Right ventricle myocardium inferior (tissue), 1 donor: ENCODE results near the gene UNC13C. TPM values are rescaled to one million over a fixed set of nuclear protein-coding genes. Genes with fewer than 3 reads are reported as not detected.

Source experiments
- ATAC-seq: fragments of 200-7000 bp; cut with Tn5 transposase; one replicate; pipeline ENCODE4 v1.9.1; 2020; ENCODE audit warnings: mild to moderate bottlenecking, moderate library complexity
- DNase-seq: peaks from one replicate; pipeline ENCODE4 v3.0.0; 2021; ENCODE audit errors: missing footprints
- intact Hi-C: fragments of 100-400 bp; cut with DNase I; formaldehyde crosslinking; loops from one replicate; pipeline ENCODE4 v1.11.0; 2022
- total RNA-seq: library from RNA; stranded (reverse); fragmentation: NEBNext Ultra II Directional; extraction: Animal tissue kit (Norgen Biotek cat#: 25700); gene quantifications from one replicate; pipeline ENCODE4 v1.2.1, GENCODE V29; 2021
- donor health status: DM: no; HTN: yes; CAD: no; lungs with severe emphysema.

The UNC13C gene
- total RNA-seq, 1 donor from 2014 or later: 0.08 TPM

GRCh38 chr15:54577476-54578250 is 599.4 kb downstream of the UNC13C start:
- ATAC-seq (no peak), DNase-seq (no peak)
- intact Hi-C loops: no loop called here

GRCh38 chr15:54579855-54580254 is 601.6 kb downstream of the UNC13C start:
- ATAC-seq: no peak
- intact Hi-C loops: no loop called here

DNA sequence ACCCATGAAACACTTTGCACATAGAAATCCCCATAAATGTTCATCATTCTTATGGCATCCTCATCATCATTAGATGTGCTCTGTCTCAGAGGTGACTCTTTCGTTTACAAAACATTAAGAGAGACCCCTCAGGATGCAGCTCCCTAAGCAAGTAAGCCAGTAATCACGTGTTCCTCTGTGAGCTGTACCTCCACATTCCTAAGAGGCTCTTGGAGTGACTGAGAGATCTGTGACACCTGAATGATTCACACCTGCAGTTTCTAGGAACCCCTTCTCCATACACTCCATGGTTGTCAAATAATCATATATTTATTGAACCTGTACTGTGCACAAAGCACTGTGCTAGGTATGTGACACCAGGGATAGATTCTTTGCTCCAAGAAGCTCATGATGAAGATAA is 602.4 kb downstream of the UNC13C start:
- intact Hi-C loops: no loop called here
- ATAC-seq (no peak), DNase-seq (no peak)

More at GRCh38 chr15:54579855-54580254, 601.6 kb downstream of the UNC13C start:
- no peak for DNase-seq

DNA sequence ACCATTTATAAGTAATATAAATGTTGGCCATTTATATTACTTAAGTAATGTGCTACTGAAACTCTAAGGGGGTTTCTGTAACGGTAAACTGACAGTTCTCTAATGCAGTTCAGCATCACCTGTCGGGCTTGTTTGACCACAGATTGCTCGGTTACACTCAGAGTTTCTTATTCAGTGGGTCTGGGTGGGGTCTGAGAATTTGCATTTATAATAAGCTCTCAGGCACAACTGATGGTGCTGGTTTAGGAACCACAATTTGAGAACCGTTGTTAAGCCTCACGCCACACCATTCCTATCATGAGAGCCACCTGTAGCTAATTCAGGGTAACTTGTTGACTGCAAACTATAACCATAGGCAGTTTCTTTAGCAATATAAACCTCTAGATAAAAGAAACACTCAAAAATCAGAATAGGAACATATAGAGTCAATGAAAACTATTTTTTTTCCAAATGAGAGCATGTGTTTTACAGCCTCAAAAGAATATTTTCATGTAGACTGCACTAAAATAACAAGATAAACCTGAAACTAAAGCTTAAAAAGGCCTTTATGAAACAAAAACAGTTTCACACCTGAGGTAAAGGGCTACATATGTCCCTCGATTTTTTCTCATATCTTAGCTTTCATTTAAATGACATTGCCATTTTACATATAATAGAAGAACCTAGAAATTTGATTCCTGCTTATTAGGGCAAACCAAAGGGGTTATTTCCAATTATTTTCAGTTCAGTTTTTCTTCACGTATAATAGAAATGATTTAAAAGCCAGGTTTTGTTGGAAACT is 604.8 kb downstream of the UNC13C start:
- intact Hi-C loops: no loop called here
- ATAC-seq: no peak

DNA sequence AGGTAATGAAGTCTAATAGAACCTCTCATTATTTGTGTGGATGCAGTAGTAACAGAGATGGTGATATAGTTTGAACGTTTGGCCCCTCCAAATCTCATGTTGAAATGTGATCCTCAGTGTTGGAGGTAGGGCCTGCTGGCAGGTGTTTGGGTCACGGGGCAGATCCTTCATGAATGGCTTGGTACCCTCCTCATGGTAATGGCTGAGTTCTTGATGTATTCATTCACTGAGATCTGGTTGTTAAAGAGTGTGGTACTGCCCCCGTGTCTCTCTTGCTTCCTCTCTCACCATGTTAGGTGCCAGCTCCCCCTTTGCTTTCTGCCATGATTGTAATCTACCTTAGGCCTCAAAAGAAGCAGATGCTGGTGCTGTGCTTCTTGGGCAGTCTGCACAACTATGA is 606.8 kb downstream of the UNC13C start:
- intact Hi-C loops: no loop called here
- DNase-seq (no peak), ATAC-seq (no peak)

More for the DNA sequence above, 604.8 kb downstream of the UNC13C start:
- no peak for DNase-seq

DNA sequence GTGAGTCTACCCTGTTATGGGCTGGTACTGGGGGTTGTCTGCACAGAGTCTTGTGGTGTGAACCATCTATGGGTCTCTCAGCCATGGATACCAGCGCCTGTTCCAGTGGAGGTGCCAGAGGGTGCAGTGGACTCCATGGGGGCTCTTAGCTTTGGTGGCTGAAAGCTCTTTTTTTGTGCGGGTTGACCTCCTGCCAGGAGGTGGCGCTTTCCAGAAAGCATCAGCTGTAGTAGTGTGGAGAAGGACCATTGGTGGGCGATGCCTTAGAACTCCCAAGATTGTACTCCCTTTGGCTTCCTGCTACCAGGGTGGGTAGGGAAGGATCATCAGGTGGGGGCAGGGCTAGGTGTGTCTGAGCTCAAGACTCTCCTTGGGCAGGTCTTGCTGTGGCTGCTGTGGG is 615.9 kb downstream of the UNC13C start:
- intact Hi-C loops: no loop called here
- ATAC-seq: no peak
- no peak for DNase-seq

- DNase-seq (no peak), ATAC-seq (no peak)
- intact Hi-C loops: no loop called here
Measured at GRCh38 chr15:54599386-54599785, 621.1 kb downstream of the UNC13C start.

DNA sequence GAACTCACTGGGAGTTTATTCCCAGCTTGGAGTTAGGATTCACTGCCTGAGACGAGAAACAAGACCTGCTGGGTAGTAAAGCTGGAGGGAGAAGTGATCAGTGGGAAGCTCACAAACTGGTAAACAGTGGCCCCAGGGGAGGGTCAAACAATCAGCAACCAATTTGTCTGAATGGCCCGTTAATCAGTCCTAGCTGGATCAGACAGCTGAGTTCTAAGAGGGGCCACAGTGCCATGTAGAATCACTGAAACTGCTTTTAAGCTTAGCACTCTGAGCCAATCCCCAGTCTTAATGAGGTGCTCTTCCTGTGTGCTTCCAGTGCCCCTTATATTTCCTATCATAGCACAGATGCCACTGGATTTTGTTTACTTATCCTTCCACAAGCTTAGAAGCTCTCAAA is 626.8 kb downstream of the UNC13C start:
- intact Hi-C loops: no loop called here
- DNase-seq (no peak), ATAC-seq (no peak)

DNA sequence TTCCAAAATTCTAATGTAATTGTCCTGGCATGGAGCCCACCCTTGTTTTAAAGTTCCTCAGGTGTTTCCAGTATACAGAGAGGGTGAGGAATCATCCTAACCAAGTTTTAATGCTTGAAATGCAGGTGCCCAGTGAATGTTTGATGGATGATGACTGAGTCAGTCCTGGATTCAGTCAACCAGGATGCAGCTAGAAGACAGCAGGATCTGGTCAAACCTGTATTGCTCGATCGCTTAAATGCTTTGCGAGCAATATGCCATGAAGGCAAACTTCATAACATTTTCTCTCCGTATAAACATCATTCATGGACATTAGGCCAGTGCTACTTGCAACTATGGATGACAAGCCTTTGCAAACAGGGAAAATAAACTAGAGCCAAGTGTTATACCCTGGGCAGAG is 627.3 kb downstream of the UNC13C start:
- DNase-seq (no peak), ATAC-seq (no peak)
- intact Hi-C loops: no loop called here

DNA sequence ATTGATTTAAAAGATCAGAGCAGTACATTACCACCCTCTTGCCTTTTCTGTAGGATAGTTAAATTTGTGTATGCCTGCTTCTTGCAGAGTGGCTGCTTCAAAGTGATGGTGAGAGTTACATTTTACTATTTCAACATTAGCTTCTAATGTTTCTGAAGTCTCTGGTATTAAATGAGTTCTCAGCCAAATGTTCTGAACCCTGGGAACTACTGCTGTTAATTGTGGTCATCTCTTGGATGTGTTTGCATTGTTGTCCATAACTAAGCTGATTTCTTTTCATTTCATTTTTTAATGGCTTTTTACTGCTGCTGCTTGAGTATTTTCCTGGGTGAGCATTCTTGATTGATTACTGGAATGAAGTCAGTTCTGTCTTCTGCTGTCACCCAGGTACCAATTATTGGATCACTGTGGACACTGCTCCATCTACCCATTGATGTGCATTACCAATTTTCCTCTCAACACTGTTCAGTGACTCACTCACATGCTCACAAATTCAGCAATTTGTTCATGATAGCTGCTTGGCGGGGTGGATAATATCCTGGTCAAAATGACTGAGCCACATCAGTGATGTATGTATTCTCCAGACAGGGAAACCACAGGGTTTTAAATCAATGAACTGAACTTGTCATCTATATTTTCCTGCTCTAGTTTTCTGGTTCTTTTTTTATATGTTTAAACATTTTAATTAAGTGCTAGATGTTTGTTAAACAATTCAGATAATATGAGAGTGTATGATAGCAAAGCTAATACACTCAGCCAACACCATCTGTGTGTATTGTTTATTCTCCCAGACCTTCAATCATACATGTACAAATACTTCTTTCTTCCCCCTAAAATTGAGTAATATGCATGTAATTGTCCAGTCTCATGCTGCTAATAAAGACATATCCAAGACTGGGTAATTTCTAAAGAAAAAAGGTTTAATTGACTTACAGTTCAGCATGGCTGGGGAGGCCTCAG is 630.9 kb downstream of the UNC13C start:
- DNase-seq (no peak), ATAC-seq (no peak)
- intact Hi-C loops: no loop called here

GRCh38 chr15:54618120-54618519 is 639.9 kb downstream of the UNC13C start:
- no peak for ATAC-seq
- intact Hi-C loops: no loop called here
- DNase-seq: no peak

GRCh38 chr15:54619180-54619579 is 640.9 kb downstream of the UNC13C start:
- intact Hi-C loops: no loop called here
- DNase-seq (no peak), ATAC-seq (no peak)

DNA sequence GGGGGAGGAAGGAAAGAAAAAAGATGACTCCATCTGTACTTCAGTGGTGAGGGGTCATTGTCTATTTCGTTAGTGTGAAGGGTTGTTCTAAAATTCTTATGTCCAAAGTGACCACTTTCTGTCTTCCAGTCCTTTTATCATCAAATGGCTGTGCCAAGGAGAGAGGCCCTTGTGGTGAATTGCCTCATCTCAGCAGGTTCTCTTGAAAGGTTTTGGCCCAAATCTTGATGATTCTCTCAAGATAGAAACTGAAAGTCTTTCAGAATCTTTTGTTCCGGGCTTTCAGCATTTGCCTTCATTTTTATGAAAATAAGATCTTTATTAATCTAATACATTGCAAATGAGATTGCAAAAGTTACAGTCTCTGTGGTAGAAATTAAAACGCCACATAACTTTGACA is 642.7 kb downstream of the UNC13C start:
- intact Hi-C loops: no loop called here

DNA sequence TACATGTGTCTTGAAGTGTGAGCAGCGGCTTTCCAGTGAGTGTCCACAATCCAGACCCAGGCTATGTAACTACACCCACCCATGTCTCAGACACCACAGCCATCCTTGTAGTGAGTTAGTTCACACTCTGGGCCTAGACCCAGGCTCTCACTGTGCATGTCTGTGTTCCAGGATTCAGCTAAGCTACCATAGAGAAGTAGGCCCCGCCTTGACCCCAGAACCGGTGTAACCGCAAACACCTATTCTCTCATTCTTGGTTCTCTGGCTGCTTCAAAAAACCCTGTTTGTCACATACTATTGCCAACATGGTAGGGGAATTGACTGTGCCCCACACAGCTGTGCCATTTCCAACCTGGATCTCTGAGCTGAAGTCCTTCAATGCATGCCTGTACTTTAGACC is 657.9 kb downstream of the UNC13C start:
- ATAC-seq (no peak), DNase-seq (no peak)
- intact Hi-C loops: no loop called here

More for the DNA sequence above, 642.7 kb downstream of the UNC13C start:
- no peak for ATAC-seq
- DNase-seq: no peak

GRCh38 chr15:54638666-54639065 is 660.4 kb downstream of the UNC13C start:
- intact Hi-C loops: no loop called here
- DNase-seq (no peak), ATAC-seq (no peak)

DNA sequence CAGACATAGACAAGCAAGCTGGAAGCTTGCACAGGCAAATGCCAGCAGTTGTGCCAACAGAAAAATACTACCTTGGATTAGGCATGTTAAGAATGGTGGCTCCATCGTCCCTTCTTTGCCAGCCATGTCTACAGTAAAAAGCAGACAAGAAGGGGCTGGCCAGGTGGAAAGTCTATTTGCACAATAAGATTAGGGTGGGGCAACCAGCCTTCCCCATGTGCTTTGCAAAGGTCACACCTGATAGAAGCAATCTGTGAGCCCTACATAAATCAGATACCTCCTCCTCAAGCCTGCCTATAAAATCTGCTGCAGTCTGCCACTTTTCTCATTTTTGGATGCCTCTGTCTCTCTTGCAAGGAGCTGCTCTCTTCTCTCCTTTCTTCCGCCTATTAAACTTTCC is 662.6 kb downstream of the UNC13C start:
- ATAC-seq (no peak), DNase-seq (no peak)
- intact Hi-C loops: no loop called here

DNA sequence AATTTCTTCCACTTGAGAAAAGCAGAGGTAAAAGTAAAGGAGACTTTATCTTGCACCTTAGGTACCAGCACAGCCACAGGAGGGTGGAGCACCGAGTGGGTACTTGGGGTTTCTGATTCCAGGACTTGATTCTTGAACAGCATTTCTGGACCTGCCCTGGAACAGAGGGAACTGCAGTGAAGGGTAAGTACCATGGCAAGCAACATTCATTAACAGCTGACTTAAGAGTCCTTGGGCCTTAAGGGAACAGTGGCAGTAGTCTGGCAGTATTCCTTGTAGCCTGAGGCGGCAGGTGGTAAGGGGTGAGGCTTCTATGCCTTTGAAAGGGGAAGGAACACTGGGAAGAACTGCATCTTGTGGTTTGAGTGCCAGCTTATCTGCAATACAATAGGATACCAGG is 666.6 kb downstream of the UNC13C start:
- ATAC-seq: no peak

DNA sequence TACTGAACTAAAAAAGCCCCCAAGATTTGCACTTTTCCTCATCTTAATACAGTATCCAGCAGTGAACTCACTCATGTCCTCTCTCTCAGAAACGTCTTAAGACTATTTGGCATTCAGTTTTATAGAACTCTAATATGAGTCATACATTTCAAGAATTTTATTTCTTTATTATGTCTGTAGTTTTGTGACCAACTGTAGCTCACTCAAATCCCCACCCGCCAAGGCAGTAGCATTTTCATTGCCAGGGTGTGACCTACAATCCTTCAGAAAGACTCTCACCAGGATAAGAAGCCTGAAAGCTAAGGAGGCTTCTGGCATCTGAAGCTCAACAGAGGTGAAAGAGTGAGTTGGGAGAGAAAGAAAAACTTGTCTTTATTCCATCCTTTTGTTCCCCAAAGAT is 681.4 kb downstream of the UNC13C start:
- no peak for ATAC-seq
- DNase-seq: no peak
- intact Hi-C loops: no loop called here

More for the DNA sequence above, 666.6 kb downstream of the UNC13C start:
- intact Hi-C loops: no loop called here
- DNase-seq: no peak

DNA sequence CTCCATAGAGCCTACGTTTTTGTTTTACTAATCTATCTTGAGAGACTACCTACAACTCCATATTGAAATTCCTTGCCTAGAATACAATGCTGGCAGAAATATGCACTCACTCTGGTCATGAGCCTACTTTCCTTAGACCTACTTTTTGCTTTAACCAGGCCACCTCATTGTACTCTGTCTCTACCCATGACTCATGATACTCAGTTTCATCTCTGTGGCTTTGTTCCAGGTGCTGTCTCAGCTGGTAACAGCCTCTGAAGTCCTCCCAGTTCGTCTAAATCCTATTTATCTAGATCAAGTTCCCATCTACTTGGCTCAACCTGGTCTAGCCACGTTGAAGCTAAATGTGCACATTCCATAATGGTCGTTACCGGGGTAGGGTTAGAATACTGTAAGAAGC is 682.1 kb downstream of the UNC13C start:
- DNase-seq: no peak

More for the DNA sequence above, 682.1 kb downstream of the UNC13C start:
- ATAC-seq: no peak
- intact Hi-C loops: no loop called here
